Fibroblast of skin of left biceps (primary cell): ENCODE results near the gene AADAC.
"Not testable (repeated sequence)": the region's sequence is repeated elsewhere in the genome, so short reads cannot be mapped to it uniquely, and the experiment has no call there.

Source experiments
- DNase-seq, 2 experiments: peaks; one replicate each; pipeline ENCODE4 v3.0.0-alpha.2; 2013; ENCODE audit warnings: low read depth in 2 of 2

AADAC gene

GRCh38 chr3:151796105-151796680 lies 17.7 kb upstream of the AADAC start:
- DNase-seq, result no peak

- peak; percentile 17 to 23 for DNase-seq
These were observed 15.4 kb upstream of the AADAC start for GRCh38 chr3:151798466-151798865.

DNA sequence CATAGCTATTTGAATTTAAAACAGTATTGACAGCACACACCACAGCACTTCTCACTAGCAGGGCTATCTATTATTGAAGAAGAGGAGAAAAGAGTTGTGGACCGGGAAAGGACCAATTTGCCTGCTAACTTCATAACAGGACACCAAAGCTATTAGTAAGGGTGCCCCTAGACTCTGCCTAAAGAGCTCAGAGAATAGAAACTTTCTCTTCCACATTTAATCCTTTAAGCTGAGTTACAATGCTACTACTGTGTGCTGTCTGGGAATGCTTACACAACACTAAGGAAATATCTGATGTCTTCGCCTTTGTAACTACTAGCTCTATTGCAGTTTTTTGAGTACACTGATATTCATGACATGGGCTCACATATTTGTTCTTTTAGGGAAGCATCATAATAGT lies 13.5 kb upstream of the AADAC start:
- no peak for DNase-seq

- no peak for DNase-seq
These were observed 9.6 kb upstream of the AADAC start for GRCh38 chr3:151804267-151804666.

GRCh38 chr3:151806838-151807237 lies 7.1 kb upstream of the AADAC start:
- no peak for DNase-seq

DNA sequence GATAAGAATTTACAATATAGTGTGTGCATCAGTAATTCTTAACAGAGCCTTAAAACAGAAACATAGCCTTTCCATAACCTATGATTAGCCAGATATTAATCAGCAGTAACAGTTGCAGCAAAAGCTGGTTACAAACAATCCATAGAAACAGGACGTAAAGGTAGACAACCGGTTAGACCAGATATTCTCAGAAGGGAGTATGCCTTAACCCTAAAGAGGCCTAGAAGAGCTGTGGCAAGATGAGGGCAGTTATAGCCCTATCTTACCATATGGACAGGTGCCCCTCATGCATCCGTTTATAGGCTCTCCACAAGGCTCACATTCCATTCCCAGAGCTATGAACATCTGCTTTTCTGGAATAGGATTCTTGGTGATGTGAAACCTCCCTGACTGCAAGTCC lies 5.0 kb upstream of the AADAC start:
- DNase-seq, result not testable (repeated sequence)

DNA sequence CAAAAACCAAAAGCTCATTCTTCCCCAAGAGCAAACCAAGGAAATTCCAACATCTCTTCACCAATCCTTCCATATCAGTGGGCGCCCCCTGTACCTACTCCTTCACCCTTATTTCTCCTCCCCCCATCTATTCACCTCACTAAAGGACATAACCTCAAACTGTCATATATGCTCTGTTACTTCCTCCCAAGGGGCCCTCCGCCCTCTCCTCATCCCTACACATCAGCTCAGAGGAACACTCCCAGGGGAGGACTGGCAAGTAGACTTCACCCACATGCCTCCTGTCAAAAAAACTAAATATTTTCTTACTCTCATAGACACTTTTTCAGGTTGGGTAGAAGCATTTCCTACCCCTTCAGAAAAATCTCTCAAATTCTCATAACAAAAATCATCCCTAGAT lies 2.4 kb upstream of the AADAC start:
- DNase-seq, result no peak

DNA sequence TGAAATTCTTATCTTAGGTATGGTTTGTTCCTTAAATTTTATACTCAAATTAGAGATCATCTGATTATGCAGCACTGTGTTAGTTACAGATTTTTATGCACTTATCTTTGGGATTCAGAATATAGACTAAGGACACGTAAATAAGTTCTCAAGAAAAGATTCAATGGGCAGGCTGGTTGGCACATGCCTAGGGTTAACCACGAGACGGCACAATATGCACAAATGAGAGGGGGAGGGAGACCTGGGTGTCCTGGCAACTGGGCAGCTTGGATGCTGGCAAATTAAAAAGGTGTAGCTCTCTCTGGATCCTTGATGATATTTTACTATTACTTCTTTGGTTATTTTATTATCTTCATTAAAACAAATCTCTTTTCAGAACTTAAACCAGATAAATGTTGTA lies 672 bp downstream of the AADAC start:
- DNase-seq, result no peak

DNA sequence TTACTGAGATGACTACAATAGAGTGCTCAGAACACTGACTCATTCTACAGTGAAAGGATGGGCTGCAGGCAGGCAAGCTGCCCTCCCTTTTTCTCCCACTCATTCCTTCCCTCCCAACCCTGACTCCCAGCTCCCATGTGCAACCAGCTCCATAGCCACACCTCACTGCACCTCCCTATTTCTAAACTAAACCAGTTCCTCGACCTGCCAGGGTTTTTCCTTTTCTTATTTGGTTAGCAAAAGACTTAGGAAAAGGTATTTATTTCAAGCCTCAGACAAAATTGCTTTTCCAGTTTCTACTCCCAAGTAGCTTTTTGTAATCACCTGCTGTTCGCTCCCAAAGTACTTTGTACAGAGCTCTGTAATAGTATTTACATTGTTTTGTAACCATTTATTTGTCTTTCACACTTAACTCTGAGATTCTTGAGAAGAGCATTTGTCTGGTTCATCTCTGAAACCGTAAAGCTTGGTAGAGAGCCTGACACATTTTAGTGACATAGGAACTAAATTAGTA lies 2.2 kb downstream of the AADAC start:
- DNase-seq, result no peak

DNA sequence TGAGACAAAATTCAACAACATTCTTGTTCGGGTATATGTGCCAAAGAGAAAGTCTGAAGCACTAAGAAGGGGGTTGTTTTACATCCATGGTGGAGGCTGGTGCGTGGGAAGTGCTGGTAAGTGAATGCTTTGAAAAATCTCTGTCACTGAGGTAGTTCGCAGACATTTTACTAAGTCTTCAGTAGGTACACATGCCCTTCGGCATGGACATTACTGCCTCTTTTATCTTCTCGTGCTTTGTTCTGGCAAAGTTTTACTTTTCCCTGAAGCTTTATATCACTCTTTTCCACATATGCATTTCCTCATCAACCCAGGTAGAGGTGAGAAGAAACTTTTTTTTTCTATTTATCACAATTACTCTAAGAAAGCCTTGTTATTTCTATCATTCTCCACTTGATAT lies 3.6 kb downstream of the AADAC start:
- DNase-seq, result no peak

GRCh38 chr3:151818361-151818760 lies 4.4 kb downstream of the AADAC start:
- DNase-seq, result no peak

DNA sequence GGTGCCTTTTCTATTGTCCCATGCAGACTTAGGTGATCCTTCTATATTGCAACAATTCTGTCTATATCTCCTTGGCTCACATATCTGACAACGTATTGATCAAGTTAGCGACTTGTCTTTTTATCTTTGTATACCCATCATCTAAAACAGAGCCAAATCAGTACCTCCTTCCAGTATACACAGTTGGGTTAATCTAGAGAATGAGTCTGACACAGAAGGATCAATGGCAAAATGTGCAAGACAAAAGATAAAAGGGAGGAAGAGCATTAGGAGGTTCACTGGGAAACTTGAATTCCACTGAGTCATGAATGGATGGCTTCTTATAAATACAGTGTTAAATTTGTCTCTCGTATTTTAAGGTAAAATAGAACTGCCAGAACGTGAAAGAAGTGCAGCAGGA lies 6.0 kb downstream of the AADAC start:
- no peak for DNase-seq

GRCh38 chr3:151827816-151828215 lies 13.9 kb downstream of the AADAC start:
- no peak for DNase-seq

DNA sequence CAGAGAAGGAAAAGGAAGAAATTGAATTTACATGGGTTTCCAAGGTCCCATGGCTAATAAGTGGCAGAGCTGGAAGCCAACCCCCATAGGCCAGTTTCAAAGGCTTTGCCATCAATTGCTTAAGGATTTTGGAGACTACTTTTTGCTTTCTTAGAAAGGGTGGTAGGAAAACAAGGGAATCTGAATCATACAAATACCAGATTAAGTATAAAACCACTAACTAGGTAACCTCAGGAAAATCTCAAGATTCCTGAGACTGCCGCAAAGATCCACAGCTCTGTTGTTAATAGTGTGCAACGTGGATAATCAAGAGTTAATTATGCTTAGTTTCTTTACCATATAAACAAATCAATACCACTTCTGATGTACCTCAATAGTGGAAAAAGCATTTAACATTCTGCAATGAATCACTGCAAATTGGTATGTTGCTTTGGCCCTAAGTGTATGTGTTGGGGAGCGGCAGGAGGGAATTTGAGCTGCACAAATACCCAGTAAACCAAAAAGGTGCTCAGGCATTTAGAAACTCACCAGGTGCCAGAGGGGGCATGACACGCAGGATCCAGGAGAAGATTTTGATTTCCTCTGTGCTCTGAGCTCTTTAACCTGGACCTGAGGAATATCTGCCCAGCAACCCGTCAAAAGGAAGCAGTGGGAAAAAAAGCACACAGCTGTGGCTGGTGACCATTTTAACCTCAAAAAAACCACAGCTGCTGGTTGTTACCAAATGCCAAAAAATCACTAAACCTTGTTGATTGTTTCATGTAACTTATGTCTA lies 22.0 kb downstream of the AADAC start:
- no peak for DNase-seq

DNA sequence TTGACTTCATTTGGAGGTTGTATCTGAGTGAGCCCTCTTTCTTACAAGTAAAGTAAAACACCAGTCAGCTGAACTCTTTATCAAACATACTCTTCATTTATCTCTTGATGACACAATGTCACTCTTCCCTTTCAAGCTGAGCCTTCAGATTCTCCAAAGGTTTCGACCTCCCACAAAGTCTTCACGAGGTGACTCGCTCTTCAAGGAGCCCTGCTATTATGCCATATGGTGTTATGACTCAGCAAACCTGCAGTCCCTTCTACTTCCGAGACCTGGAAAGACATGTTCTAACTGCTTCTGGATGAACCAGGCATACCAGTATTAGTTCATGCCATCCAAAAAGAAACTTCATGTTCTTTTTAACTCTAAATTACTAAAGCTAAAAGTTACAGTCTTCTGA lies 23.1 kb downstream of the AADAC start:
- peak; percentile 67 to 72 for DNase-seq

GRCh38 chr3:151838574-151839312 lies 24.8 kb downstream of the AADAC start:
- peak; percentile 58 to 62 for DNase-seq

- no peak for DNase-seq
These were observed 25.4 kb downstream of the AADAC start for GRCh38 chr3:151839313-151839631.

- no peak for DNase-seq
These were observed 27.9 kb downstream of the AADAC start for GRCh38 chr3:151841801-151842200.

GRCh38 chr3:151843275-151843674 lies 29.4 kb downstream of the AADAC start:
- DNase-seq, result no peak

- DNase-seq, result no peak
These were observed 31.5 kb downstream of the AADAC start for GRCh38 chr3:151845306-151845905.

GRCh38 chr3:151850065-151850464 lies 36.1 kb downstream of the AADAC start:
- not testable (repeated sequence) for DNase-seq

DNA sequence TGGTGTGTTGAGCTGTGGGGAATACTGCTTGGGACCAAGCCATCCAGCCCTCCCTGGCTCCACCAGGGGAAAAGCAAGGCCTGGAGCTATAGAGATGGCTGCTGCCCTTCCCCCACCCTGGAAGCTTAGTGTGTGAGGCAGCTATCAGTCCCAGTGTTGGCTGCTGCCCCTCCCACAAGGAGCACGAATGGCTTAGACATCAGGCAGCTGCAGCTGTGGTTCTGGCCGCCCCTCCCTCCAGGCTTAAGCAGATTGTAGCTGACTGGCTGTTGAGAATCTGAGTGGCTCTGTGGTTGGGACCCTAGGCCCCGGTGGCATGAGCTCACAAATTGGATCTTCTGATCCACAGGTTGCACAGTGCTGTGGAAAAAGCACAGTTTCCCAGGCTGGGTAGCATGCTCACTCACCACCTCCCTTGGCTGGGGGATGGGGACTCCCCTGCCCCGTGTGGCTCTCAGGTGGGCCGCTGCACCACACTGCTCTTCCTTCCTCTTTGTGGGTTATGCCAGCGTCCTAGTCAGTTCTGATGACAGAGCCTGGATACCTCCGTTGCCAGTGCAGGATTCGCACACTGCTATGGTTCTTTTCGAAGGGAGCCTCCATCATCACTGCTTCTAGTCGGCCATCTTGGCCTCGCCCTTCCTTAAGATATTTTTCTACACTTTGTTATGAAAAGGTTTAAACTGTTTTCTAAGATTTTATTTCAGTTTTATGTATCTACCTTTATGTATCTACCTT lies 38.3 kb downstream of the AADAC start:
- no peak for DNase-seq
